ENCODE data around the gene AFF3.

AFF3 gene, protein sequence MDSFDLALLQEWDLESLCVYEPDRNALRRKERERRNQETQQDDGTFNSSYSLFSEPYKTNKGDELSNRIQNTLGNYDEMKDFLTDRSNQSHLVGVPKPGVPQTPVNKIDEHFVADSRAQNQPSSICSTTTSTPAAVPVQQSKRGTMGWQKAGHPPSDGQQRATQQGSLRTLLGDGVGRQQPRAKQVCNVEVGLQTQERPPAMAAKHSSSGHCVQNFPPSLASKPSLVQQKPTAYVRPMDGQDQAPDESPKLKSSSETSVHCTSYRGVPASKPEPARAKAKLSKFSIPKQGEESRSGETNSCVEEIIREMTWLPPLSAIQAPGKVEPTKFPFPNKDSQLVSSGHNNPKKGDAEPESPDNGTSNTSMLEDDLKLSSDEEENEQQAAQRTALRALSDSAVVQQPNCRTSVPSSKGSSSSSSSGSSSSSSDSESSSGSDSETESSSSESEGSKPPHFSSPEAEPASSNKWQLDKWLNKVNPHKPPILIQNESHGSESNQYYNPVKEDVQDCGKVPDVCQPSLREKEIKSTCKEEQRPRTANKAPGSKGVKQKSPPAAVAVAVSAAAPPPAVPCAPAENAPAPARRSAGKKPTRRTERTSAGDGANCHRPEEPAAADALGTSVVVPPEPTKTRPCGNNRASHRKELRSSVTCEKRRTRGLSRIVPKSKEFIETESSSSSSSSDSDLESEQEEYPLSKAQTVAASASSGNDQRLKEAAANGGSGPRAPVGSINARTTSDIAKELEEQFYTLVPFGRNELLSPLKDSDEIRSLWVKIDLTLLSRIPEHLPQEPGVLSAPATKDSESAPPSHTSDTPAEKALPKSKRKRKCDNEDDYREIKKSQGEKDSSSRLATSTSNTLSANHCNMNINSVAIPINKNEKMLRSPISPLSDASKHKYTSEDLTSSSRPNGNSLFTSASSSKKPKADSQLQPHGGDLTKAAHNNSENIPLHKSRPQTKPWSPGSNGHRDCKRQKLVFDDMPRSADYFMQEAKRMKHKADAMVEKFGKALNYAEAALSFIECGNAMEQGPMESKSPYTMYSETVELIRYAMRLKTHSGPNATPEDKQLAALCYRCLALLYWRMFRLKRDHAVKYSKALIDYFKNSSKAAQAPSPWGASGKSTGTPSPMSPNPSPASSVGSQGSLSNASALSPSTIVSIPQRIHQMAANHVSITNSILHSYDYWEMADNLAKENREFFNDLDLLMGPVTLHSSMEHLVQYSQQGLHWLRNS (N-terminal part only)

DNA sequence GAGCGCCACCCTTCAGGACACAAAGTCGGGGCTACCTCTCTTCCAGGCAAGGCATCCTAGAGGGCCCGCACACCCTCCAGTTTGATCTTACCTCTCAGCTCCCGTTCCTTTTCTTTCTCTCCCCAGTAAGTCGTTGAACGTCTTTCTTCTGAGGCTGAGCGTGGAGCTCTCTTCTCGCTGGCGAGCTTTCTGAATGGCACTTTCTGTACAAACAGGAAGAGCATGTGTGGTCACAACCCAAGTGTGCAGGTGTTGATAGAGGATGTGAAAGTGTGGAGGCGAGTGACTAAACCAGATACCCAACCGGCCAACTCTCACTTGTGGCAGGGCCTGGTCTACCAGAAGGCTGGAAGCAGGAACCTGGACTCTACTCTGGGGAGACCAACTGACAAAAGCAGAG lies at the start of gene AFF3:
Gene AFF3 (minus strand): TSS at position 198 of the 400 bp plus-strand sequence. CDS start 38,136 bp downstream, outside the sequence.
- Histone ChIP-seq H3K4me1 (no peaks in the 10 kb centered on the region), H3K4me3 (no peak within 1 kb of the TSS), H3K27me3 (ENCODE audit: low read depth) (0 out of 2 replicates have a peak, but pooled peaks cover 3% of the 10 kb centered on the region), H3K9me3 (no peaks in the 10 kb centered on the region), H3K36me3 (replicated peaks) (no peaks in the 10 kb centered on the region)
- in situ Hi-C loops (cut with MboI; ENCODE audit: low sequenced_read_pairs): no loop called here
- DNase-seq (ENCODE audit: low spot score in 2 of 2): no peak

DNA sequence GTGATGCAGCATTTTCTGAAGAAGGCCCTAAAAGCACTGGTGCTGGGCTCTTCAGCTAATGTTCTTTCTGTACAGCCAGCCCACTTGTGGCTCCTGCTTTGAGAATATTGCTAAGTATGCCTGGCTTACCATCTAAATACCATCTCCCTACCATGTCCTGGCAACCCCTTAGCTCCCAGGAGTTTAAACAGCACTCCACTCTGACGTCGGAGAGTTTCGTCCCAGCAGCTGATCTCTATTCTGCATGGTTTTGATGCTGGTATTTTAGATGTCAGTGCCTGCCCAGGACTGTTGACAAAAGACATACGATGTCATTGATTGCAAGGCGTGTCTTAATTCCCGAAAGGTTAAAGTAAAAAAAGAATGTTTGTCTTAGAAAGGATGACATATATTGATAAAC lies 47.0 kb upstream of the AFF3 start:
- no peak for DNase-seq (ENCODE audit: low spot score in 2 of 2)
- H3K27me3 ChIP-seq (ENCODE audit: low read depth): no peaks in the 10 kb centered on the region
- H3K4me3 ChIP-seq: no peak overlapping the region
- no peaks in the 10 kb centered on the region for H3K9me3 ChIP-seq
- in situ Hi-C loops (cut with MboI; ENCODE audit: low sequenced_read_pairs): no loop called here
- no peaks in the 10 kb centered on the region for H3K36me3 ChIP-seq (replicated peaks)
- peaks cover 8% of the 10 kb centered on the region for H3K4me1 ChIP-seq

DNA sequence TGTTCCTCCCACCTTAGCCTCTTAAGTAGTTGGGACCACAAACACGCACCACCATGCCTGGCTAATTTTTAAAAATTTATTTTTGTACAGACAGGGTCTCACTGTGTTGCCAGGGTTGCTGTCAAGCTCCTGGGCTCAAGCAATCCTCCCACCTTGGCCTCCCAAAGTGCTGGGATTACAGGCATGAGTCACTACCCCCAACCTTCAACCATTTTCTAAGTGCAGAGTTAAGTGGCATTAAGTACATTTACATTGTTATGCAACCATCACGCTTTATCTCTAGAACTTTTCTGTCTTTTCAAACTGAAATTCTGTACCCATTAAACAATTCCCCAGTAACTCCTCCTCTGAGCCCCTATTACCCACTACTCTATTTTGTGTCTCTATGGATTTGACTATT lies 45.9 kb upstream of the AFF3 start:
- peak; percentile 33 to 42 for DNase-seq (ENCODE audit: low spot score in 2 of 2)
- Histone ChIP-seq H3K27me3 (ENCODE audit: low read depth) (peaks cover 3% of the 10 kb centered on the region; the same call in 1 of the 2 replicates), H3K4me1 (peaks cover 8% of the 10 kb centered on the region), H3K9me3 (no peaks in the 10 kb centered on the region), H3K36me3 (replicated peaks) (no peaks in the 10 kb centered on the region), H3K4me3 (no peak overlapping the region)
- in situ Hi-C loops (cut with MboI; ENCODE audit: low sequenced_read_pairs): no loop called here

DNA sequence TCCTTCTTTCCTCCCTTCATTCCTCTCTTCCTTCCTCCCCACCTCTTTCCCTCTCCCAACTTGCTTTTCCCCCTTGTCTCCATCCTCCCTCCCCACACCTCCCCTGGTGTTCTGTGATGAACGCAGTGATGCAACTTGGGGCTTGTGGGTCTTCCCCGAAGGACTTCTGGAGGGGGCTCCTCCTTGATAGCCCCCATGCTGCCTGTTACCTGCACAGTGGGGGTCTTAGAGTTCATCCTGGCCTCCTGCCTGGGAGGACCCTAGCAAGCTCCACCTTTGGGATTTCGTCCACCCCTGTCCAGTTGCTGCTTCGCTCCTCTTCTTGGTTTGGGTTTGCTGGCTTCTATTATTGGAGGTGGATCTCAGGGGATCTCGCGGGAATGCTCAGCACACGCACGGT lies 43.7 kb upstream of the AFF3 start:
- in situ Hi-C loops (cut with MboI; ENCODE audit: low sequenced_read_pairs): no loop called here

DNA sequence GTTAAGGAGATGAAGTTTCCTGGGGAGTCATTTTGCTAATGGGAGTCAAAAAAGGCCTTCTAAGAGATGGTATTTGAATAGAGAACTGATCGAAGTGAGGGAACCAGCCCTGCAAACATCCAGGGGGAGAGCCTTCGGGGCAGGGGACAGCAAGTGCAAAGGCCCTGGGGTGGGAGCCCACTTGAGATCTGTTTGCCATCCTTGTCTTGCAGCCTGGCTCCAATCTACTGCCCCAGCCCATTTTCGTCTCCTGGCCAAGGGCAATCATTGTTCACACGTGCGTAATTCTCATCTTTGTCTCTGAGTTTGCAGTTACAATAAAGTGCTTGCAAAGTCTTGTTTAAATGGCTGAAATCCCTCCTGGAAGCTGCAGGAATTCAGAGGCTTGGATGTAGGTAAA lies 43.1 kb upstream of the AFF3 start:
- Histone ChIP-seq H3K36me3 (replicated peaks) (no peaks in the 10 kb centered on the region), H3K4me3 (no peak overlapping the region), H3K9me3 (no peaks in the 10 kb centered on the region), H3K27me3 (ENCODE audit: low read depth) (peaks cover 3% of the 10 kb centered on the region; the same call in 1 of the 2 replicates), H3K4me1 (peaks cover 8% of the 10 kb centered on the region)
- DNase-seq (ENCODE audit: low spot score in 2 of 2): no peak
- in situ Hi-C loops (cut with MboI; ENCODE audit: low sequenced_read_pairs): no loop called here

More for the DNA sequence above, 43.7 kb upstream of the AFF3 start:
- H3K27me3 ChIP-seq (ENCODE audit: low read depth): peaks cover 3% of the 10 kb centered on the region; the same call in 1 of the 2 replicates
- no peaks in the 10 kb centered on the region for H3K36me3 ChIP-seq (replicated peaks)
- peaks cover 8% of the 10 kb centered on the region for H3K4me1 ChIP-seq
- DNase-seq (ENCODE audit: low spot score in 2 of 2): no peak
- no peak overlapping the region for H3K4me3 ChIP-seq
- H3K9me3 ChIP-seq: no peaks in the 10 kb centered on the region

DNA sequence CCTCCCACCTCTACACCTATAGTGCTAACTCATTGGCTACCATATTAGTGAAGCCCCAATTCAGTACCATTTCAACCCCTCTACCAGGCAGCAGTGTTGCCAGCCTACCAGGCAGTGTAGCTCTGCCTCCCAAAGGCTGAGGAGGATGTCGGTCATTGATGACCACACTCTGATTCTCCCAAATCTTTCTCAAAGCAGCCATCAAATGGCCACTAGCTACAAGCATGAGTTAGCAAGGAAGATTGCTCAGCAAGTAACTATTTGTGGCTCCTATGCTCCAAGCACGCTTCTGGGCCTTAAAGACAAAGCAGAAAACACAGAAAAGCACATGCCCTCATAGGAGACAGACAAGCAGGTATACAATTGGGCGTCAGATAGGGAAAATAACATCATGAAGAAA lies 42.7 kb upstream of the AFF3 start:
- H3K4me3 ChIP-seq: no peak overlapping the region
- peaks cover 8% of the 10 kb centered on the region for H3K4me1 ChIP-seq
- no peaks in the 10 kb centered on the region for H3K36me3 ChIP-seq (replicated peaks)
- H3K27me3 ChIP-seq (ENCODE audit: low read depth): peaks cover 3% of the 10 kb centered on the region; the same call in 1 of the 2 replicates
- no peak for DNase-seq (ENCODE audit: low spot score in 2 of 2)
- H3K9me3 ChIP-seq: no peaks in the 10 kb centered on the region
- in situ Hi-C loops (cut with MboI; ENCODE audit: low sequenced_read_pairs): no loop called here

DNA sequence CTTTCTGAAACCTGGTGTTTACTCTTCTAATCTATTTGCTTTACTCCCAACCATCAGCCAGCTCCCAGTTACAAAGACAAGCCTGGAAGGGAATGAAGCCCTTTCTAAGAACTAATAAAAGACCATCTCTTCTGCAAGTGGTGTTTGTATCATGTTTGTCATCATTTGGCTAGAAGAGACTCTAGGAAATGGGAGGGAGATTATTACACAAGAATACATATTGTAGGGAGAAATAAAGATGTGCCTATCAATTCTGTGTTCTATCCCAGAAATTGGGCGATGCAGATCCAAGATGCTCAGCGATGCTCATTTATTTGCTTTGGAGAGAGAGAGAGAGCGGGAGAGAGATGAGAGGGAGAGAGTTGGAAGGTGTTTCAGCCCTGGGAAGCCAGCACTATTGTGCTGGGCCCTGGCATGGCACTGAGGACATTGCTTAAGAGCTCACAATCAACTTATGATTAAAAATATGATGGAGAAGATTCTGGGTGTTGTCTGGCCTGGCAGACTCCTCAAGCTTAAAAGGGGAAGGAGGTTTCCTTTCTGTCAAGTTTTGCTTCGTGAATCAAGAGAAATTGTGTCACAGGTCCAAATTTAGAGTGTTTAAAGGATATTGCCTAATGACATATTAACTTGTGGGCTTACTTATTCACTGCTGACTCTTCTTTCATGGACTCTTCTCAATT lies 41.8 kb upstream of the AFF3 start:
- peaks cover 3% of the 10 kb centered on the region; the same call in 1 of the 2 replicates for H3K27me3 ChIP-seq (ENCODE audit: low read depth)
- in situ Hi-C loops (cut with MboI; ENCODE audit: low sequenced_read_pairs): no loop called here

DNA sequence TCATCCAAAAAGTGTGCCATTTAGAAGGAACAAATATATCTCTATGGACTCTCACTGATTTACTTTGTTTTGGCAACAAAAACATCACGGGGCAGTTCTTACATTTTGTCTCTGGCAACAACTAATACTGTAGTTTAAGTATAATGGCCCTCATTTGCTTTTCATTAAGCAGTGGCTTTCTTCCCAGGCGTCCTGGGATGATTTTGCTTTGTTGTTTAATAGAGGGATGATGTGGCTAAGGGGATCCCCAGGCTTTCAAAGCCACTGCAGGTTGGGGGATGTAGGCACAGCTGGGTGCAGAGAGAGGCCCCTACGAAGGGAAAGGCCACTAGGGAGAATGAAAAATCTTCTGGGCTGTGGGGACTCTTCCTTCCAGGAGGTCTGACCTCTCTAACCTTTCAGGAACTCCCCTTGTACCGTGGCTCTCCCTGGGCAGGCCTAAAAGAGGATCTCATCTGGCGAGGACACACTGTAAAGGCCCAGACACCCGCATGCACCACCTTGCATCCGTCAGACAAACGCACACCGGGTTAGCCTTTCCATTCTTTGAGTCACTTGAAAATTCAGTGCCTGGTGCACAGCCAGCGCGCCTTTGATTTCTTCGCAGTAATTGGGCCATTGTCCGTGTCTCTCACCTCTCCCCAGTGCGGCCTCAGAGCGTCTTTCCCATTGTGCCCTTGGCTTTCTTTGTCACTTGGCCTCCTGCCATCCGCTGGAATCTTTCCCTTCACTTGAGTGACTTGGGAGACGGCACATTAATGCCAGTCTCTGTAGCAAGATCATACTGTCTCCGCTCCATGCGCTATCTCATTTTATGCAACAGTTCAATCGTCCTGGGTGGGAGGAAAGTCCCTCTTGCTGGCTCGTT lies 40.3 kb upstream of the AFF3 start:
- in situ Hi-C loops (cut with MboI; ENCODE audit: low sequenced_read_pairs): no loop called here
- peaks cover 3% of the 10 kb centered on the region; the same call in 1 of the 2 replicates for H3K27me3 ChIP-seq (ENCODE audit: low read depth)
- H3K4me1 ChIP-seq: no peaks in the 10 kb centered on the region
- no peak for DNase-seq (ENCODE audit: low spot score in 2 of 2)
- H3K9me3 ChIP-seq: no peaks in the 10 kb centered on the region
- H3K4me3 ChIP-seq: no peak overlapping the region
- H3K36me3 ChIP-seq (replicated peaks): no peaks in the 10 kb centered on the region

More for the DNA sequence above, 41.8 kb upstream of the AFF3 start:
- Histone ChIP-seq H3K4me3 (no peak overlapping the region), H3K36me3 (replicated peaks) (no peaks in the 10 kb centered on the region), H3K4me1 (peaks cover 8% of the 10 kb centered on the region), H3K9me3 (no peaks in the 10 kb centered on the region)
- DNase-seq (ENCODE audit: low spot score in 2 of 2): no peak

DNA sequence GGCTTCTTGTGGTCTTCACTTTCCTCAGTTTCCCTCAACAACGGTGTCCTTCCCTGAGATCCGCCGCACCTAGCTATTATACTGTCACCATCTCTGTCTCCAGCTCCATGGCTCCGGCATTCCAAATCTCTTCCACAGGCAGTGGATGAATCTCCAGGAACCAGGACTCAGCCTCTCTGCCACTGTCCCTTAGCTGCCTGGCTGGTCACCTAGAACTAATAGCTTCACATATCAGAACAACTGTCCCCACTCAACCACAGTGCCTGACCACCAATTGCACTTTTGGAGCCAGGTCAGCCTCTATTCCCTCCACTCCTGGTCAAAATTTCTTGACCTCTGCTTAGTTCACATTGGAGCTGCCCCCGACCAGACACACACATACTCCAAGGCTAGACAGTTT lies 38.1 kb upstream of the AFF3 start:
- no peak for DNase-seq (ENCODE audit: low spot score in 2 of 2)
- H3K4me3 ChIP-seq: no peak overlapping the region
- in situ Hi-C loops (cut with MboI; ENCODE audit: low sequenced_read_pairs): no loop called here
- H3K27me3 ChIP-seq (ENCODE audit: low read depth): peaks cover 3% of the 10 kb centered on the region; the same call in 1 of the 2 replicates
- no peaks in the 10 kb centered on the region for H3K9me3 ChIP-seq
- H3K4me1 ChIP-seq: no peaks in the 10 kb centered on the region
- H3K36me3 ChIP-seq (replicated peaks): no peaks in the 10 kb centered on the region

DNA sequence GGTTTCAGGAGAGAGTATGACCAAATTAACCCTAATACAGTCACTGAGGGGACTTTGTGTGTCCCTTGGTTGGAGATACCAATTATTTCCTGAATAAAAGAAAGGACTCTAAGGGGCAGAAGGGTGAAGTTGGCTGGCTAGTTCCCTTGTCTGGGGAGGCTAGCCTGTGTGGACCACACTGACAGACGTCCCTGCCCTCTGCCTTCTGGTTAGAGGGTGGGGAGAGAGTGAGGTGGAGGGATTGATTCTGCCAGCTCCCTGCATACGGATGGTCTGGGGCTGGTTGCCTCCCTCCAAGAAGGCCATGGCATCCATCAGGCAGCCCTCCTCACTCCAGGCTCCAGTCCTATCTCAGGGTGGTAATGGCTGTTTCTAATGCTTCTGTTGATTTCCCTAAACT lies 37.4 kb upstream of the AFF3 start:
- H3K27me3 ChIP-seq (ENCODE audit: low read depth): peaks cover 3% of the 10 kb centered on the region; the same call in 1 of the 2 replicates

DNA sequence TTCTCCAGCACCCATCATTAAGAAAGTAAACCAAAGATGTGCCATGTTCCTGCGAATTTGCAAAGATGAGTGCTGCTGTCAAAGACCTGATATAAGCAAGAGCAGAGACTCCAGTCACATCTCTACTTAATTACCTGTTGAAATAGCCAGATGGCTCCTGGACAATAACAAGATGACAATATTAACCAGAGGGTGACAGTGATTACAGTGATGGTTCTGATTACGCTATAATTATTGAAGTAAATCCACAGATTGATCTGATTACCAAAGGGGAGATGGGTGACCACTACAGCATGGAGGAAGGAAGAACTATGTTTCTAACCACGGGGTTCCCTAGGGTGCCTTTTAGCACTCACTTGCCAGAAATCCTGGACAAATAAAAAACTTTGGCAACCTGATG lies 36.5 kb upstream of the AFF3 start:
- Histone ChIP-seq H3K36me3 (replicated peaks) (no peaks in the 10 kb centered on the region), H3K4me1 (no peaks in the 10 kb centered on the region), H3K9me3 (no peaks in the 10 kb centered on the region), H3K27me3 (ENCODE audit: low read depth) (no peaks in the 10 kb centered on the region), H3K4me3 (no peak overlapping the region)
- in situ Hi-C loops (cut with MboI; ENCODE audit: low sequenced_read_pairs): no loop called here
- no peak for DNase-seq (ENCODE audit: low spot score in 2 of 2)

More for the DNA sequence above, 37.4 kb upstream of the AFF3 start:
- in situ Hi-C loops (cut with MboI; ENCODE audit: low sequenced_read_pairs): no loop called here
- H3K4me3 ChIP-seq: no peak overlapping the region
- no peaks in the 10 kb centered on the region for H3K9me3 ChIP-seq
- no peaks in the 10 kb centered on the region for H3K36me3 ChIP-seq (replicated peaks)
- H3K4me1 ChIP-seq: no peaks in the 10 kb centered on the region
- no peak for DNase-seq (ENCODE audit: low spot score in 2 of 2)

DNA sequence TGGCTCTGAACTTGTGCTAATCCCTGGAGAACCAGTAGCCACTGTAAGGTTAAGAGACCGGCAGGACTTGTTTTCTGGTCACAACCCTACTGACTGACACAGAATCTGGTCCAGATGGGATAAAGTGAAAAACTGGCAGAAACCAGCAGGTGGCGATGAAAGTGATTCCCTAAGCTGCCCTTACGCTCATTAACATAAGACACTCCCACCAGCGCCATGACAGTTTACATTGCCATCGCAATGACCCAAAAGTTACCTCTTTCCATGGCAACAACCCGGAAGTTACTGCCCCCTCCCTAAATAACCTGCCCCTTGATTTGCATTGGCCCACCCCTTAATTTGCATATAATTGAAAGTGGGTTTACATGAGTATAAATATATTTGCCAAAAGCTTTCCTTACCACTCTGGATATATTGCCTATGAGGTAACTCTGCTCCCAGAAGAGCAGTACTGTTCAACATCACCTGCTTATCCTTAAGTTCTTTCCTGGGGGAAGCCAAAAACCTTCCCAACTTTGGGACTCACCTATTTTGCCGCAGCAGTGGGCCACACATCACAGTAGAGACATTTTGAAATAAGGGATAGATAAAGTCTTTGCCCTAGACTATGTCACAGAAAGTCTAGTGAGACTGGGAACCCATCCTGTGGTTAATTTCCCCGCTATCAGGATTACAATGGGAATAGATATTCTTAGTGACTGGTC lies 35.8 kb upstream of the AFF3 start:
- no peaks in the 10 kb centered on the region for H3K4me1 ChIP-seq
- H3K4me3 ChIP-seq: no peak overlapping the region
- no peaks in the 10 kb centered on the region for H3K27me3 ChIP-seq (ENCODE audit: low read depth)
- H3K36me3 ChIP-seq (replicated peaks): no peaks in the 10 kb centered on the region
- DNase-seq (ENCODE audit: low spot score in 2 of 2): peak; percentile 58 to 80
- no peaks in the 10 kb centered on the region for H3K9me3 ChIP-seq
- in situ Hi-C loops (cut with MboI; ENCODE audit: low sequenced_read_pairs): no loop called here

Measured in HAP-1 (cell line).